SK-N-SH treated with all-trans-retinoic acid at 6 μM for 48 hours (cell line): ENCODE data around the gene SUPT3H.

Experiments used
- ATAC-seq: fragments of 200-7000 bp; cut with Tn5 transposase; 3 replicates; pipeline ENCODE4 v1.9.1; 2020; ENCODE audit warnings: mild to moderate bottlenecking, moderate library complexity
- BACH2 ChIP-seq: fragments of 250-450 bp; sonication (Bioruptor Pico); IDR thresholded peaks from 2 replicates; pipeline ENCODE4 v1.9.0; 2021; ENCODE audit warnings: mild to moderate bottlenecking, borderline replicate concordance
- ISL1 ChIP-seq: fragments of 250-450 bp; sonication (Bioruptor Pico); IDR thresholded peaks from 2 replicates; pipeline ENCODE4 v2.1.2; 2022; ENCODE audit warnings: mild to moderate bottlenecking, moderate library complexity
- PPARA ChIP-seq: fragments of 250-450 bp; sonication (Bioruptor Pico); IDR thresholded peaks from 2 replicates; pipeline ENCODE4 v1.5.0; 2020; ENCODE audit warnings: mild to moderate bottlenecking, borderline replicate concordance
- SNAI2 ChIP-seq: fragments of 250-450 bp; sonication (Bioruptor Pico); IDR thresholded peaks from 2 replicates; pipeline ENCODE4 v1.5.0; 2020; ENCODE audit warnings: mild to moderate bottlenecking, moderate library complexity
- TCF4 ChIP-seq: fragments of 250-450 bp; sonication (Bioruptor Pico); IDR thresholded peaks from 2 replicates; pipeline ENCODE4 v1.8.0; 2021; ENCODE audit warnings: mild to moderate bottlenecking, moderate library complexity, borderline replicate concordance
- TOX ChIP-seq: fragments of 250-450 bp; sonication (Bioruptor Pico); IDR thresholded peaks from 2 replicates; pipeline ENCODE4 v1.8.0; 2021; ENCODE audit warnings: mild to moderate bottlenecking, moderate library complexity, borderline replicate concordance
- ZC3H10 ChIP-seq: fragments of 250-450 bp; sonication (Bioruptor Pico); IDR thresholded peaks from 2 replicates; pipeline ENCODE4 v1.5.1; 2021; ENCODE audit warnings: mild to moderate bottlenecking, moderate library complexity
- ZFP3 ChIP-seq: fragments of 250-450 bp; sonication (Bioruptor Pico); IDR thresholded peaks from 2 replicates; pipeline ENCODE4 v1.5.0; 2020; ENCODE audit warnings: mild to moderate bottlenecking, moderate library complexity
- ZFP30 ChIP-seq: fragments of 450-650 bp; formaldehyde crosslinking; IDR thresholded peaks from 2 replicates; pipeline ENCODE4 v1.5.0; 2022; ENCODE audit warnings: mild to moderate bottlenecking, moderate library complexity
- ZNF565 ChIP-seq: fragments of 450-650 bp; formaldehyde crosslinking; conservative IDR thresholded peaks from 2 replicates; pipeline ENCODE4 v1.5.0; 2020; ENCODE audit warnings: low read depth, mild to moderate bottlenecking, moderate library complexity
- ZNF70 ChIP-seq: fragments of 450-650 bp; formaldehyde crosslinking; IDR thresholded peaks from 2 replicates; pipeline ENCODE4 v1.5.0; 2020; ENCODE audit warnings: mild to moderate bottlenecking, moderate library complexity
- TF ChIP-seq, protein P1 (sequence below): fragments of 250-450 bp; sonication (Bioruptor Pico); IDR thresholded peaks from 2 replicates; pipeline ENCODE4 v1.8.0; 2021; ENCODE audit warnings: low read depth, mild to moderate bottlenecking, moderate library complexity, borderline replicate concordance
- TF ChIP-seq, protein P2 (sequence below): fragments of 250-450 bp; sonication (Bioruptor Pico); IDR thresholded peaks from 2 replicates; pipeline ENCODE4 v1.5.1; 2020; ENCODE audit warnings: low read depth, mild to moderate bottlenecking, moderate library complexity
- TF ChIP-seq, protein P3 (sequence below): fragments of 250-450 bp; sonication (Bioruptor Pico); IDR thresholded peaks from 2 replicates; pipeline ENCODE4 v1.8.0; 2020; ENCODE audit warnings: mild to moderate bottlenecking, moderate library complexity, borderline replicate concordance
- TF ChIP-seq, protein P4 (sequence below): fragments of 250-450 bp; sonication (Bioruptor Pico); IDR thresholded peaks from 2 replicates; pipeline ENCODE4 v1.5.1; 2021; ENCODE audit warnings: mild to moderate bottlenecking, moderate library complexity
- TF ChIP-seq, protein P5 (sequence below): fragments of 250-450 bp; sonication (Bioruptor Pico); IDR thresholded peaks from 2 replicates; pipeline ENCODE4 v1.5.0; 2020; ENCODE audit warnings: mild to moderate bottlenecking, moderate library complexity

The SUPT3H gene

DNA sequence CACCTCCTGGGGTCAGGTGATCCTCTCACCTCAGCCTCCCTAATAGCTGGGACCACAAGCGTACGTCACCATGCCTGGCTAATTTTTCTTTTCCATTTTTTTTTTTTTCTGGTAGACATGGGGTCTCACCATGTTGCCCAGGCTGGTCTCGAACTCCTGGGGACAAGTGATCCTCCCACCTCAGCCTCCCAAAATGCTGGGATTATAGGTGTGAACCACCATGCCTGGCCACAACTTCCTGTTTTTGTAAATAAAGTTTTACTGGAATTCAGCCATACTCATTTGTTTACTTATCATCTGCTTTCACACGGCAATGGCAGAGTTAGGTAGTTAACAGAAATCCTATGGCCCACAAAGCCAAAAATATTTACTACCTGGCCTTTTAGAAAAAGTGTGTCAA lies 57.4 kb downstream of the SUPT3H start (continued):
- TF ChIP-seq, protein P1, sequence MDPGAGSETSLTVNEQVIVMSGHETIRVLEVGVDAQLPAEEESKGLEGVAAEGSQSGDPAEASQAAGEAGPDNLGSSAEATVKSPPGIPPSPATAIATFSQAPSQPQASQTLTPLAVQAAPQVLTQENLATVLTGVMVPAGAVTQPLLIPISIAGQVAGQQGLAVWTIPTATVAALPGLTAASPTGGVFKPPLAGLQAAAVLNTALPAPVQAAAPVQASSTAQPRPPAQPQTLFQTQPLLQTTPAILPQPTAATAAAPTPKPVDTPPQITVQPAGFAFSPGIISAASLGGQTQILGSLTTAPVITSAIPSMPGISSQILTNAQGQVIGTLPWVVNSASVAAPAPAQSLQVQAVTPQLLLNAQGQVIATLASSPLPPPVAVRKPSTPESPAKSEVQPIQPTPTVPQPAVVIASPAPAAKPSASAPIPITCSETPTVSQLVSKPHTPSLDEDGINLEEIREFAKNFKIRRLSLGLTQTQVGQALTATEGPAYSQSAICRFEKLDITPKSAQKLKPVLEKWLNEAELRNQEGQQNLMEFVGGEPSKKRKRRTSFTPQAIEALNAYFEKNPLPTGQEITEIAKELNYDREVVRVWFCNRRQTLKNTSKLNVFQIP (CRISPR knock-in tag) = no peak
- TF ChIP-seq, protein P2, sequence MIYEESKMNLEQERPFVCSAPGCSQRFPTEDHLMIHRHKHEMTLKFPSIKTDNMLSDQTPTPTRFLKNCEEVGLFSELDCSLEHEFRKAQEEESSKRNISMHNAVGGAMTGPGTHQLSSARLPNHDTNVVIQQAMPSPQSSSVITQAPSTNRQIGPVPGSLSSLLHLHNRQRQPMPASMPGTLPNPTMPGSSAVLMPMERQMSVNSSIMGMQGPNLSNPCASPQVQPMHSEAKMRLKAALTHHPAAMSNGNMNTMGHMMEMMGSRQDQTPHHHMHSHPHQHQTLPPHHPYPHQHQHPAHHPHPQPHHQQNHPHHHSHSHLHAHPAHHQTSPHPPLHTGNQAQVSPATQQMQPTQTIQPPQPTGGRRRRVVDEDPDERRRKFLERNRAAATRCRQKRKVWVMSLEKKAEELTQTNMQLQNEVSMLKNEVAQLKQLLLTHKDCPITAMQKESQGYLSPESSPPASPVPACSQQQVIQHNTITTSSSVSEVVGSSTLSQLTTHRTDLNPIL (CRISPR knock-in tag) = no peak
- TF ChIP-seq ZFP30 (CRISPR knock-in tag) = no peak
- TF ChIP-seq ISL1 (CRISPR knock-in tag) = no peak
- TF ChIP-seq, protein P3, sequence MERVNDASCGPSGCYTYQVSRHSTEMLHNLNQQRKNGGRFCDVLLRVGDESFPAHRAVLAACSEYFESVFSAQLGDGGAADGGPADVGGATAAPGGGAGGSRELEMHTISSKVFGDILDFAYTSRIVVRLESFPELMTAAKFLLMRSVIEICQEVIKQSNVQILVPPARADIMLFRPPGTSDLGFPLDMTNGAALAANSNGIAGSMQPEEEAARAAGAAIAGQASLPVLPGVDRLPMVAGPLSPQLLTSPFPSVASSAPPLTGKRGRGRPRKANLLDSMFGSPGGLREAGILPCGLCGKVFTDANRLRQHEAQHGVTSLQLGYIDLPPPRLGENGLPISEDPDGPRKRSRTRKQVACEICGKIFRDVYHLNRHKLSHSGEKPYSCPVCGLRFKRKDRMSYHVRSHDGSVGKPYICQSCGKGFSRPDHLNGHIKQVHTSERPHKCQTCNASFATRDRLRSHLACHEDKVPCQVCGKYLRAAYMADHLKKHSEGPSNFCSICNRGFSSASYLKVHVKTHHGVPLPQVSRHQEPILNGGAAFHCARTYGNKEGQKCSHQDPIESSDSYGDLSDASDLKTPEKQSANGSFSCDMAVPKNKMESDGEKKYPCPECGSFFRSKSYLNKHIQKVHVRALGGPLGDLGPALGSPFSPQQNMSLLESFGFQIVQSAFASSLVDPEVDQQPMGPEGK = no peak
- TF ChIP-seq, all 23 proteins: peak for 0

DNA sequence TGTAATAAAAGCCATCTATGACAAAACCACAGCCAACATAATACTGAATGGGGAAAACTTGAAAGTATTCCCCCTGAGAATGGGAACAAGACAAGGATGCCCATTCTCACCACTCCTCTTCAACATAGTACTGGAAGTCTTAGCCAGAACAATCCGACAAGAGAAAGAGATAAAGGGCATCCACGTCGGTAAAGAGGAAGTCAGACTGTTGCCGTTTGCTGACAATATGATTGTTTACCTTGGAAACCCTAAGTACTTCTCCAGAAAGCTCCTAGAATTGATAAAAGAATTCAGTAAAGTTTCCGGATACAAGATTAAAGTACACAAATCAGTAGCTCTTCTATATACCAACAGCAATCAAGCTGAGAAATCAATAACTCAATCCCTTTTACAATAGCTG lies 63.6 kb downstream of the SUPT3H start:
- TF ChIP-seq ZNF70 (CRISPR knock-in tag) (no peak), TCF4 (CRISPR knock-in tag) (no peak), SNAI2 (no peak), TOX (CRISPR knock-in tag) (no peak), ZFP30 (CRISPR knock-in tag) (no peak), PPARA (CRISPR knock-in tag) (no peak), ZC3H10 (CRISPR knock-in tag) (no peak), ZNF565 (CRISPR knock-in tag) (no peak), ZFP3 (CRISPR knock-in tag) (no peak), BACH2 (no peak), ISL1 (CRISPR knock-in tag) (no peak)
- TF ChIP-seq, protein P4, sequence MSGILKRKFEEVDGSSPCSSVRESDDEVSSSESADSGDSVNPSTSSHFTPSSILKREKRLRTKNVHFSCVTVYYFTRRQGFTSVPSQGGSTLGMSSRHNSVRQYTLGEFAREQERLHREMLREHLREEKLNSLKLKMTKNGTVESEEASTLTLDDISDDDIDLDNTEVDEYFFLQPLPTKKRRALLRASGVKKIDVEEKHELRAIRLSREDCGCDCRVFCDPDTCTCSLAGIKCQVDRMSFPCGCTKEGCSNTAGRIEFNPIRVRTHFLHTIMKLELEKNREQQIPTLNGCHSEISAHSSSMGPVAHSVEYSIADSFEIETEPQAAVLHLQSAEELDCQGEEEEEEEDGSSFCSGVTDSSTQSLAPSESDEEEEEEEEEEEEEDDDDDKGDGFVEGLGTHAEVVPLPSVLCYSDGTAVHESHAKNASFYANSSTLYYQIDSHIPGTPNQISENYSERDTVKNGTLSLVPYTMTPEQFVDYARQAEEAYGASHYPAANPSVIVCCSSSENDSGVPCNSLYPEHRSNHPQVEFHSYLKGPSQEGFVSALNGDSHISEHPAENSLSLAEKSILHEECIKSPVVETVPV (CRISPR knock-in tag) = no peak
- TF ChIP-seq, protein P5, sequence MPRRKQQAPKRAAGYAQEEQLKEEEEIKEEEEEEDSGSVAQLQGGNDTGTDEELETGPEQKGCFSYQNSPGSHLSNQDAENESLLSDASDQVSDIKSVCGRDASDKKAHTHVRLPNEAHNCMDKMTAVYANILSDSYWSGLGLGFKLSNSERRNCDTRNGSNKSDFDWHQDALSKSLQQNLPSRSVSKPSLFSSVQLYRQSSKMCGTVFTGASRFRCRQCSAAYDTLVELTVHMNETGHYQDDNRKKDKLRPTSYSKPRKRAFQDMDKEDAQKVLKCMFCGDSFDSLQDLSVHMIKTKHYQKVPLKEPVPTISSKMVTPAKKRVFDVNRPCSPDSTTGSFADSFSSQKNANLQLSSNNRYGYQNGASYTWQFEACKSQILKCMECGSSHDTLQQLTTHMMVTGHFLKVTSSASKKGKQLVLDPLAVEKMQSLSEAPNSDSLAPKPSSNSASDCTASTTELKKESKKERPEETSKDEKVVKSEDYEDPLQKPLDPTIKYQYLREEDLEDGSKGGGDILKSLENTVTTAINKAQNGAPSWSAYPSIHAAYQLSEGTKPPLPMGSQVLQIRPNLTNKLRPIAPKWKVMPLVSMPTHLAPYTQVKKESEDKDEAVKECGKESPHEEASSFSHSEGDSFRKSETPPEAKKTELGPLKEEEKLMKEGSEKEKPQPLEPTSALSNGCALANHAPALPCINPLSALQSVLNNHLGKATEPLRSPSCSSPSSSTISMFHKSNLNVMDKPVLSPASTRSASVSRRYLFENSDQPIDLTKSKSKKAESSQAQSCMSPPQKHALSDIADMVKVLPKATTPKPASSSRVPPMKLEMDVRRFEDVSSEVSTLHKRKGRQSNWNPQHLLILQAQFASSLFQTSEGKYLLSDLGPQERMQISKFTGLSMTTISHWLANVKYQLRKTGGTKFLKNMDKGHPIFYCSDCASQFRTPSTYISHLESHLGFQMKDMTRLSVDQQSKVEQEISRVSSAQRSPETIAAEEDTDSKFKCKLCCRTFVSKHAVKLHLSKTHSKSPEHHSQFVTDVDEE = no peak
- TF ChIP-seq, protein P1 (CRISPR knock-in tag) = no peak
- TF ChIP-seq, protein P3 = no peak
- TF ChIP-seq, all 23 proteins: peak for 0
- ATAC-seq = no peak
